ENCODE data around the gene CD82. TPM values are rescaled to one million over a fixed set of nuclear protein-coding genes. Genes with fewer than 3 reads are reported as not detected.

The CD82 gene
- total RNA-seq, 2 donors from 2014 or later: 15.4 to 23.4 TPM

DNA sequence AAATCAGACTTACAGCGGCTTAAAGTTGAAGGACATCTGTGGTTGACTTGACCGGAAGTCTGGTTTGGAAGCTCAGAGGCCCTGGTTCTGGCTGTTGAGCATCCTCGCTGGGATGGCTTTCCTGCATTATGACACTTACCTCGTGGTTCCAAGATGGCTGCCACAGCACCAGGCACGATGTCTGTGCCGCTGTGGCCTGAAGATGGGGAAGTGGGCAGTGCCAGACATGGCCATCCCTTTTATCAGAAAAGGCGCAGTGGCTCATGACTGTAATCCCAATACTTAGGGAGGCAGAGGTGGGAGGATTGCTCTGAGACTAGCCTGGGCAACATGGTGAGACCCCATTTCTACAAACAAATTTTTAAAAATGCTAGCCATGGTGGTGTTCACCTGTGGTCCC is 40.5 kb downstream of the CD82 start:
- Histone ChIP-seq H3K4me1 (ENCODE audit: control insufficient read depth in 1 of 2, low read depth in 2 of 2) (peaks cover 58 to 89% of the 10 kb centered on the region in 2 donors), H3K9me3 (no peaks in the 10 kb centered on the region), H3K27ac (no peak overlapping the region), H3K27me3 (replicated peaks; ENCODE audit: insufficient read depth) (no peaks in the 10 kb centered on the region), H3K36me3 (no peaks in the 10 kb centered on the region), H3K4me3 (no peak overlapping the region)
- ATAC-seq (ENCODE audit: insufficient number of reproducible peaks, low FRiP score, low read depth) (no peak), DNase-seq (ENCODE audit: low spot score) (no peak)
- TF ChIP-seq, protein P1, sequence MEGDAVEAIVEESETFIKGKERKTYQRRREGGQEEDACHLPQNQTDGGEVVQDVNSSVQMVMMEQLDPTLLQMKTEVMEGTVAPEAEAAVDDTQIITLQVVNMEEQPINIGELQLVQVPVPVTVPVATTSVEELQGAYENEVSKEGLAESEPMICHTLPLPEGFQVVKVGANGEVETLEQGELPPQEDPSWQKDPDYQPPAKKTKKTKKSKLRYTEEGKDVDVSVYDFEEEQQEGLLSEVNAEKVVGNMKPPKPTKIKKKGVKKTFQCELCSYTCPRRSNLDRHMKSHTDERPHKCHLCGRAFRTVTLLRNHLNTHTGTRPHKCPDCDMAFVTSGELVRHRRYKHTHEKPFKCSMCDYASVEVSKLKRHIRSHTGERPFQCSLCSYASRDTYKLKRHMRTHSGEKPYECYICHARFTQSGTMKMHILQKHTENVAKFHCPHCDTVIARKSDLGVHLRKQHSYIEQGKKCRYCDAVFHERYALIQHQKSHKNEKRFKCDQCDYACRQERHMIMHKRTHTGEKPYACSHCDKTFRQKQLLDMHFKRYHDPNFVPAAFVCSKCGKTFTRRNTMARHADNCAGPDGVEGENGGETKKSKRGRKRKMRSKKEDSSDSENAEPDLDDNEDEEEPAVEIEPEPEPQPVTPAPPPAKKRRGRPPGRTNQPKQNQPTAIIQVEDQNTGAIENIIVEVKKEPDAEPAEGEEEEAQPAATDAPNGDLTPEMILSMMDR (IDR thresholded peaks at IDR 0.05): no peak

DNA sequence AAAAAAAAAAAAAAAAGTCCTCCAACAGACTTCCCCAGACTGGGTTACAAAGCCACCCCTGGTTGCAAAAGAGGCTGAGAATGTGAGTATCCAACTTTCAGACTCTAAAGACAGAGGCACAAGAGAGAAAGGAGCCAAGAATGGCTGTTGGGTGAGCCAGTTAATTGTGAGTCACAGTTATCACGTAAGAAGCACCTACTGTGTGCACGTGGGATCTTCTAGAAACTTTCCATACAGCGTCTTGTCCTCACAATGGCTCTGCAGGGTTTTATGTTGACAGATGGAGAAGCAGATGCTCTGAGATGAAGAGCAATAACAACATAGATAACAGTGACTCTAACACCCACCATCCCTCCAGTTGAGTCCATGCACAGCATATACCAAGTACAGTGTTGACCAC is 41.0 kb downstream of the CD82 start:
- H3K4me1 ChIP-seq (ENCODE audit: control insufficient read depth in 1 of 2, low read depth in 2 of 2): peaks cover 58 to 89% of the 10 kb centered on the region in 2 donors
- no peaks in the 10 kb centered on the region for H3K36me3 ChIP-seq
- TF ChIP-seq, protein P1 (IDR thresholded peaks at IDR 0.05): no peak
- peak overlapping the region in 1 of 2 donors; percentile 59 for H3K27ac ChIP-seq
- no peak overlapping the region for H3K4me3 ChIP-seq
- H3K27me3 ChIP-seq (replicated peaks; ENCODE audit: insufficient read depth): no peaks in the 10 kb centered on the region
- no peak for DNase-seq (ENCODE audit: low spot score)
- no peaks in the 10 kb centered on the region for H3K9me3 ChIP-seq
- ATAC-seq (ENCODE audit: insufficient number of reproducible peaks, low FRiP score, low read depth): no peak

DNA sequence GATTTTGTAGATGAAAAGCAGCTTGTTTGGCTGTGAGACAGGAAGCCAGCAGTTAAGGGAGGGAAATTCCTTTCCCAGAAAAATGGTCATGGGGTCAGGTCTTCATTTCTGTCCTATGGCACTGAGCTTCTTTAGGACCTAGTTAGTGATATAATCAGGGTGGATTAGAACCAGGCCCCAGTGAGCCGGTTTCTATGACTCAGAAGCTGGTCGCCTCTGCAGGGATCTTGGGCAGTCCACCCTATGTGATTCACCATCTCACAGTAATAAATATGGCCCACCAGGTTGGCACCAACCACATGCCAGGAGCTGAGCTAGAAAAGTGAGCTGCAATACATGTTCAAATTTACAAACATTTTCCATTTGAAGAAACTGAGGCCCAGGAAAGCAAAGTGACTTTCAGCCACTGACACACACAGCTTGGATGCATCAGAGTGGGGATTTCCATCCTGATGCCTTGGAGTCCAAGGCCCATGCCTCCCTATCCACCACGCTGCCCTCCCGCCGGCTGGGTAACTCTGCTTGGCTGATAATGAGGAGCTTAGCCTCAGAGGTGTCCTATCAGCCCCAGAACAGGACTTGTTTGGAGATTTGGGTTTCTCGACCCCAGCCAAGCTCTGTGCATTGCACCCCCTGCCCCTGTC is 42.0 kb downstream of the CD82 start:
- H3K27ac ChIP-seq: peak overlapping the region; percentile 59 to 66
- peaks cover 57 to 80% of the 10 kb centered on the region in 2 donors for H3K4me1 ChIP-seq (ENCODE audit: control insufficient read depth in 1 of 2, low read depth in 2 of 2)
- no peak overlapping the region for H3K4me3 ChIP-seq
- no peaks in the 10 kb centered on the region for H3K27me3 ChIP-seq (replicated peaks; ENCODE audit: insufficient read depth)
- H3K9me3 ChIP-seq: no peaks in the 10 kb centered on the region
- no peaks in the 10 kb centered on the region for H3K36me3 ChIP-seq
- ATAC-seq (ENCODE audit: insufficient number of reproducible peaks, low FRiP score, low read depth) (no peak), DNase-seq (ENCODE audit: low spot score) (no peak)
- TF ChIP-seq, protein P1 (IDR thresholded peaks at IDR 0.05): no peak

DNA sequence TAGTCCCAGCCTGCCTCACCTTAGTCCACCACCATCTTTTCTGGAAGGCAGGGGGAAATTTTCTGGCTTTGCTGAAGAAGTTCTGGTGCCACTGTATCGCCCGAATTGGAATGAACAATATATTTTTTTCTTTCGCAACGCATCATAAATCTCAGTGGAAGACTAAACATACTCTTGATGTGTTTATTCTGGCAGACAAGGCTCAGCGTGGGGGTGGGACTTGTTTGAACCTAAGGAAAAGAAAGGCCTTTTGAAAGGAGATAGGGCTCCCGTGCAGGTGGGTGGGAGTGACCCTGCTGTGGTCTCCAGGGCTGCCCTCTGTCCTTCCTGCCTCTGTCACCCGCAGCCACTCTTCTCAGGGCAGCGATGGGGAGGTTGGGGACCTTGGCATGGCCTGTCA is 42.5 kb downstream of the CD82 start:
- Histone ChIP-seq H3K4me1 (ENCODE audit: control insufficient read depth in 1 of 2, low read depth in 2 of 2) (peaks cover 53 to 79% of the 10 kb centered on the region in 2 donors), H3K27me3 (replicated peaks; ENCODE audit: insufficient read depth) (no peaks in the 10 kb centered on the region), H3K27ac (peak overlapping the region; percentile 59 to 66), H3K4me3 (no peak overlapping the region), H3K36me3 (no peaks in the 10 kb centered on the region), H3K9me3 (no peaks in the 10 kb centered on the region)
- ATAC-seq (ENCODE audit: insufficient number of reproducible peaks, low FRiP score, low read depth) (no peak), DNase-seq (ENCODE audit: low spot score) (no peak)
- TF ChIP-seq, protein P1 (IDR thresholded peaks at IDR 0.05): no peak

DNA sequence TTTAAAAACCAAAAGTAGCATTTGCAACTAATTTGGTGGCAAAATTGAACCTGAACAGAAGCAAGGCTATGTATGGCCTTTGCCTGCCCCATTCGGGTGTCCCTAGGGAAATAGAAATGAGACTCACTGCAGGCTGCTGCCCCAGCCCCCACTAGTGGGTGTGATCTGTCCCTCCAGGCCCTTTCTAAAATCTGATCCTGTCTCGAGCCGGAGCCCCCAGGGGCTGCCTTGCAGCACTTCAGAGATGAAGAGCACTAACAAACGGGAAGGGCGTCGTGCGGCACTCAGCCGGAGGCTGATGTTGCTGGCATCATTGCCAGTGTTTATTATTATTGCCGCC is 43.2 kb downstream of the CD82 start:
- Histone ChIP-seq H3K27ac (peak overlapping the region; percentile 59 to 66), H3K36me3 (no peaks in the 10 kb centered on the region), H3K9me3 (no peaks in the 10 kb centered on the region), H3K4me1 (ENCODE audit: control insufficient read depth in 1 of 2, low read depth in 2 of 2) (peaks cover 52 to 79% of the 10 kb centered on the region in 2 donors), H3K27me3 (replicated peaks; ENCODE audit: insufficient read depth) (no peaks in the 10 kb centered on the region), H3K4me3 (no peak overlapping the region)
- TF ChIP-seq, protein P1 (IDR thresholded peaks at IDR 0.05): no peak
- ATAC-seq (ENCODE audit: insufficient number of reproducible peaks, low FRiP score, low read depth) (no peak), DNase-seq (ENCODE audit: low spot score) (no peak)

Data from thoracic aorta (tissue), 2 donors.